Measurements from ENCODE around the gene NLGN1. TPM values are rescaled to one million over a fixed set of nuclear protein-coding genes. Genes with fewer than 3 reads are reported as not detected.

NLGN1 gene
- total RNA-seq, 1 experiment from 2014 or later: 0.85 TPM

DNA sequence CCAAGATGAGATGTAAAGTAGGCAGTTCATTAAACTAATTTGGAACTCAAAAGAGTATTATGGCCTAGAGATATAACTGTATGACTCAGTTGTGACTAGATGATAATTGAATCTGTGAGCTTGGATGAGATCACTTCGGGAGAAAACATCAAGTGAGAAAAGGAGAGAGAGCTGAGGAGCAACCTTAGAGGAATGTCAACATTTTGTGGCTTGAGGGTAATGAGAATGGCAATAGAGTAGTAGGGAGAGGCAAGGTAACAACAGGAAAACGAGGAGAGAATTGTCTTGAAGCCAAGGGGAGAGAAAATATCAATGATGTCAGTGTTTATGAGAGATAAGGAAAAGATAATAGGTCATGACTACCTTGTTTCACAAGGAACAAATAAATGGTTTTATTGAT is 580.2 kb downstream of the NLGN1 start:
- H3K4me1 ChIP-seq (ENCODE audit: control insufficient read depth, insufficient read depth, low read length): no peaks in the 10 kb centered on the region
- no peaks in the 10 kb centered on the region for H3K36me3 ChIP-seq (ENCODE audit: control insufficient read depth, insufficient read depth, low read length)
- intact Hi-C loops (cut with micrococcal nuclease; ENCODE audit: unreplicated experiment) (no loop called here), in situ Hi-C loops (cut with HindIII; ENCODE audit: low pct_unique_long_range_greater_than_20kb, low sequenced_read_pairs) (no loop called here)
- no peak for TF ChIP-seq POLR2AphosphoS5 (IDR thresholded peaks at IDR 0.05; ENCODE audit: low read depth, low read length)
- TF ChIP-seq, protein P1, sequence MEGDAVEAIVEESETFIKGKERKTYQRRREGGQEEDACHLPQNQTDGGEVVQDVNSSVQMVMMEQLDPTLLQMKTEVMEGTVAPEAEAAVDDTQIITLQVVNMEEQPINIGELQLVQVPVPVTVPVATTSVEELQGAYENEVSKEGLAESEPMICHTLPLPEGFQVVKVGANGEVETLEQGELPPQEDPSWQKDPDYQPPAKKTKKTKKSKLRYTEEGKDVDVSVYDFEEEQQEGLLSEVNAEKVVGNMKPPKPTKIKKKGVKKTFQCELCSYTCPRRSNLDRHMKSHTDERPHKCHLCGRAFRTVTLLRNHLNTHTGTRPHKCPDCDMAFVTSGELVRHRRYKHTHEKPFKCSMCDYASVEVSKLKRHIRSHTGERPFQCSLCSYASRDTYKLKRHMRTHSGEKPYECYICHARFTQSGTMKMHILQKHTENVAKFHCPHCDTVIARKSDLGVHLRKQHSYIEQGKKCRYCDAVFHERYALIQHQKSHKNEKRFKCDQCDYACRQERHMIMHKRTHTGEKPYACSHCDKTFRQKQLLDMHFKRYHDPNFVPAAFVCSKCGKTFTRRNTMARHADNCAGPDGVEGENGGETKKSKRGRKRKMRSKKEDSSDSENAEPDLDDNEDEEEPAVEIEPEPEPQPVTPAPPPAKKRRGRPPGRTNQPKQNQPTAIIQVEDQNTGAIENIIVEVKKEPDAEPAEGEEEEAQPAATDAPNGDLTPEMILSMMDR (IDR thresholded peaks at IDR 0.05): no peak
- TF ChIP-seq TCF7L2 (IDR thresholded peaks at IDR 0.05; ENCODE audit: low read depth, low read length): no peak
- no peak for TF ChIP-seq SIN3A (IDR thresholded peaks at IDR 0.05; ENCODE audit: borderline replicate concordance, insufficient read depth, low read depth, low read length)
- TF ChIP-seq, protein P2, sequence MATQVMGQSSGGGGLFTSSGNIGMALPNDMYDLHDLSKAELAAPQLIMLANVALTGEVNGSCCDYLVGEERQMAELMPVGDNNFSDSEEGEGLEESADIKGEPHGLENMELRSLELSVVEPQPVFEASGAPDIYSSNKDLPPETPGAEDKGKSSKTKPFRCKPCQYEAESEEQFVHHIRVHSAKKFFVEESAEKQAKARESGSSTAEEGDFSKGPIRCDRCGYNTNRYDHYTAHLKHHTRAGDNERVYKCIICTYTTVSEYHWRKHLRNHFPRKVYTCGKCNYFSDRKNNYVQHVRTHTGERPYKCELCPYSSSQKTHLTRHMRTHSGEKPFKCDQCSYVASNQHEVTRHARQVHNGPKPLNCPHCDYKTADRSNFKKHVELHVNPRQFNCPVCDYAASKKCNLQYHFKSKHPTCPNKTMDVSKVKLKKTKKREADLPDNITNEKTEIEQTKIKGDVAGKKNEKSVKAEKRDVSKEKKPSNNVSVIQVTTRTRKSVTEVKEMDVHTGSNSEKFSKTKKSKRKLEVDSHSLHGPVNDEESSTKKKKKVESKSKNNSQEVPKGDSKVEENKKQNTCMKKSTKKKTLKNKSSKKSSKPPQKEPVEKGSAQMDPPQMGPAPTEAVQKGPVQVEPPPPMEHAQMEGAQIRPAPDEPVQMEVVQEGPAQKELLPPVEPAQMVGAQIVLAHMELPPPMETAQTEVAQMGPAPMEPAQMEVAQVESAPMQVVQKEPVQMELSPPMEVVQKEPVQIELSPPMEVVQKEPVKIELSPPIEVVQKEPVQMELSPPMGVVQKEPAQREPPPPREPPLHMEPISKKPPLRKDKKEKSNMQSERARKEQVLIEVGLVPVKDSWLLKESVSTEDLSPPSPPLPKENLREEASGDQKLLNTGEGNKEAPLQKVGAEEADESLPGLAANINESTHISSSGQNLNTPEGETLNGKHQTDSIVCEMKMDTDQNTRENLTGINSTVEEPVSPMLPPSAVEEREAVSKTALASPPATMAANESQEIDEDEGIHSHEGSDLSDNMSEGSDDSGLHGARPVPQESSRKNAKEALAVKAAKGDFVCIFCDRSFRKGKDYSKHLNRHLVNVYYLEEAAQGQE (IDR thresholded peaks at IDR 0.05; ENCODE audit: insufficient read depth in 1 of 2, low read depth in 2 of 2, low read length in 1 of 2): no peak
- ATAC-seq: no peak
- H3K4me3 ChIP-seq (ENCODE audit: low read depth in 2 of 2, low read length in 2 of 2): no peak overlapping the region
- no peaks in the 10 kb centered on the region; the same call in 1 of the 2 replicates for H3K9me3 ChIP-seq (ENCODE audit: control insufficient read depth, insufficient read depth, low read depth, low read length)
- CTCF ChIA-PET: no interaction called here
- no peak for DNase-seq (ENCODE audit: low read depth, low spot score)
- no peak overlapping the region for H3K27ac ChIP-seq (ENCODE audit: low read length)
- POLR2A ChIA-PET: no interaction called here
- no TSS peak for BruUV-seq (replicated peaks)
- H3K27me3 ChIP-seq (ENCODE audit: control insufficient read depth, insufficient read depth, low read length): no peaks in the 10 kb centered on the region

DNA sequence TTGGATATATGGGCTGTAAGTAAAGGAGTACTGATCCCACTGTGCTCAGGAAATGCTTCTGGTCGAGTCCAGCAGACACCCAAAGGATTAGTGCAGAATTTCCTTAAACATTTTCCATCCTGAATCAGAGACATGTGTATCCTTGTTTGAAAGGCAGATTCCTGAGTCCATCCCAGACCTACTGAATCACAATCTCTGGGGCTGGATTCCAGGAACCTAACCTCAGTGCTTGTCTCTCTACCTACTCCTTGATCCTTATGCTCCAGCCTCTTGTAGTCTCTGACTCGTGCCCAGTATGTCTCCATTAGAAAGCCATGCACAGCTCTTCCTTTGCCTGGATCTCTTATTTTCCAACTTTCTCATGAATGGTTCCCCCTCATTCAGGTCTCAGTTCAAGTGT is 585.8 kb downstream of the NLGN1 start:
- Histone ChIP-seq H3K27me3 (ENCODE audit: control insufficient read depth, insufficient read depth, low read length) (no peaks in the 10 kb centered on the region), H3K4me3 (ENCODE audit: low read depth in 2 of 2, low read length in 2 of 2) (no peak overlapping the region), H3K4me1 (ENCODE audit: control insufficient read depth, insufficient read depth, low read length) (no peaks in the 10 kb centered on the region), H3K9me3 (ENCODE audit: control insufficient read depth, insufficient read depth, low read depth, low read length) (no peaks in the 10 kb centered on the region), H3K36me3 (ENCODE audit: control insufficient read depth, insufficient read depth, low read length) (no peaks in the 10 kb centered on the region), H3K27ac (ENCODE audit: low read length) (no peak overlapping the region)
- TF ChIP-seq TCF7L2 (IDR thresholded peaks at IDR 0.05; ENCODE audit: low read depth, low read length): no peak
- TF ChIP-seq, protein P1 (IDR thresholded peaks at IDR 0.05): no peak
- TF ChIP-seq, protein P2 (IDR thresholded peaks at IDR 0.05; ENCODE audit: insufficient read depth in 1 of 2, low read depth in 2 of 2, low read length in 1 of 2): no peak
- TF ChIP-seq SIN3A (IDR thresholded peaks at IDR 0.05; ENCODE audit: borderline replicate concordance, insufficient read depth, low read depth, low read length): no peak
- no peak for TF ChIP-seq POLR2AphosphoS5 (IDR thresholded peaks at IDR 0.05; ENCODE audit: low read depth, low read length)
- intact Hi-C loops (cut with micrococcal nuclease; ENCODE audit: unreplicated experiment) (no loop called here), in situ Hi-C loops (cut with HindIII; ENCODE audit: low pct_unique_long_range_greater_than_20kb, low sequenced_read_pairs) (no loop called here)
- CTCF ChIA-PET: no interaction called here
- no peak for DNase-seq (ENCODE audit: low read depth, low spot score)
- ATAC-seq: no peak
- POLR2A ChIA-PET: no interaction called here
- BruUV-seq (replicated peaks): no TSS peak

Measured in Panc1 (cell line).